ENCODE data around the gene CD200R1L.

CD200R1L gene

DNA sequence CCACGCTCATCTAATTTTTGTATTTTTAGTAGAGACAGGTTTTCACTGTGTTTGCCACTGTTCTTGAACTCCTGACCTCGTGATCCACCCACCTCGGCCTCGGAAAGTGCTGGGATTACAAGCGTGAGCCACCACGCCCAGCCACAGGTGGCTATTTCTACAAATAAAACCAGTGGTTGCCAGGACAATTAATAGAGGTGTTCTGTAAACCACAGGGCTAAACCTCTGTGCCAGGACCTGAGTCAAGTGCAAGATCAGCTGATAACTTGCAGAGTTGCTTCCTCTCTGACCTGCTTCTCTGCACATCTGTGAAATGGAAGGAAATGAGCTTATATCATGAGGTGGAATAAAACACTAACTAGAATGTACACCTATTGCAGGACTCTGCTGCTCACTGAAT lies 72.8 kb downstream of the CD200R1L start:
- Histone ChIP-seq H3K4me1 (ENCODE audit: control insufficient read depth, low read depth, low read length) (peaks cover 8% of the 10 kb centered on the region), H3K9me3 (ENCODE audit: control insufficient read depth, low read depth, low read length) (no peaks in the 10 kb centered on the region), H3K27ac (ENCODE audit: low read length) (no peak overlapping the region), H3K36me3 (ENCODE audit: control insufficient read depth, low read depth, low read length) (no peaks in the 10 kb centered on the region), H3K9ac (ENCODE audit: low read length) (no peak overlapping the region), H3K27me3 (ENCODE audit: control insufficient read depth, insufficient read depth, low read length) (no peaks in the 10 kb centered on the region), H3K4me3 (ENCODE audit: low read length) (no peak overlapping the region)

- H3K27me3 ChIP-seq (ENCODE audit: control insufficient read depth, insufficient read depth, low read length), result no peaks in the 10 kb centered on the region
- H3K9ac ChIP-seq (ENCODE audit: low read length), result no peak overlapping the region
- peaks cover 8% of the 10 kb centered on the region for H3K4me1 ChIP-seq (ENCODE audit: control insufficient read depth, low read depth, low read length)
- H3K36me3 ChIP-seq (ENCODE audit: control insufficient read depth, low read depth, low read length), result no peaks in the 10 kb centered on the region
- H3K27ac ChIP-seq (ENCODE audit: low read length), result no peak overlapping the region
- no peak overlapping the region for H3K4me3 ChIP-seq (ENCODE audit: low read length)
- H3K9me3 ChIP-seq (ENCODE audit: control insufficient read depth, low read depth, low read length), result no peaks in the 10 kb centered on the region
These were observed 75.7 kb downstream of the CD200R1L start for GRCh38 chr3:112770951-112771350.

DNA sequence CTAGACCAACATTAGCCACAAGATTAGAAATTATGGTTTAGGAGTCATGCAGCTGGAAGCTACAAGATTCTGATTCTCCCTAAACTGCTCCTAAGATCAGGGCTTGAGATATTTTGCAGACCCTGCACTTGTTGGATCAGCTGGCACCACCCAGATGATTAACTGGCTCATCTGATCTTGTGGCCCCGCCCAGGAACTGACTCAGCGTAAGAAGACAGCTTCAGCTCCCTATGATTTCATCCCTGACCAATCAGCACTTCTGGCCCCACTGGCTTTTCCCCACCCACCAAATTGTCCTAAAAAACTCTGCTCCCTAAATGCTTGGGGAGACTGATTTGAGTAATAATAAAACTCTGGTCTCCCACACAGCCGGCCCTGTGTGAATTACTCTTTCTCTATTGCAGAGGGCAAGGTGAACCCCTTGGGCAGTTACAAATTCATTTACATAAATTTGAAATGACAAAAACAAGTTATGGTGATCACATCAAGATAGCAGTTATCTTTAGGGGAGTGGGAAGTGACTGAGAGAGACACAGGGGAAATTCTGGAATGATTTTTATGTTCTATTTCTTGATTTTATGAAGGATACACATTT lies 76.5 kb downstream of the CD200R1L start:
- no peaks in the 10 kb centered on the region for H3K9me3 ChIP-seq (ENCODE audit: control insufficient read depth, low read depth, low read length)
- H3K27ac ChIP-seq (ENCODE audit: low read length), result no peak overlapping the region
- H3K27me3 ChIP-seq (ENCODE audit: control insufficient read depth, insufficient read depth, low read length), result no peaks in the 10 kb centered on the region
- no peak overlapping the region for H3K4me3 ChIP-seq (ENCODE audit: low read length)
- no peaks in the 10 kb centered on the region for H3K36me3 ChIP-seq (ENCODE audit: control insufficient read depth, low read depth, low read length)
- no peak overlapping the region for H3K9ac ChIP-seq (ENCODE audit: low read length)
- H3K4me1 ChIP-seq (ENCODE audit: control insufficient read depth, low read depth, low read length), result peaks cover 8% of the 10 kb centered on the region

- Histone ChIP-seq H3K9ac (ENCODE audit: low read length) (no peak overlapping the region), H3K9me3 (ENCODE audit: control insufficient read depth, low read depth, low read length) (no peaks in the 10 kb centered on the region), H3K27ac (ENCODE audit: low read length) (no peak overlapping the region), H3K36me3 (ENCODE audit: control insufficient read depth, low read depth, low read length) (no peaks in the 10 kb centered on the region), H3K4me3 (ENCODE audit: low read length) (no peak overlapping the region), H3K4me1 (ENCODE audit: control insufficient read depth, low read depth, low read length) (peaks cover 8% of the 10 kb centered on the region), H3K27me3 (ENCODE audit: control insufficient read depth, insufficient read depth, low read length) (no peaks in the 10 kb centered on the region)
These were observed 77.2 kb downstream of the CD200R1L start for GRCh38 chr3:112769286-112769978.

GRCh38 chr3:112767777-112768176 lies 78.9 kb downstream of the CD200R1L start:
- Histone ChIP-seq H3K36me3 (ENCODE audit: control insufficient read depth, low read depth, low read length) (no peaks in the 10 kb centered on the region), H3K4me3 (ENCODE audit: low read length) (no peak overlapping the region), H3K4me1 (ENCODE audit: control insufficient read depth, low read depth, low read length) (peaks cover 8% of the 10 kb centered on the region), H3K9ac (ENCODE audit: low read length) (no peak overlapping the region), H3K27ac (ENCODE audit: low read length) (no peak overlapping the region), H3K9me3 (ENCODE audit: control insufficient read depth, low read depth, low read length) (no peaks in the 10 kb centered on the region), H3K27me3 (ENCODE audit: control insufficient read depth, insufficient read depth, low read length) (no peaks in the 10 kb centered on the region)

GRCh38 chr3:112767177-112767576 lies 79.5 kb downstream of the CD200R1L start:
- Histone ChIP-seq H3K9me3 (ENCODE audit: control insufficient read depth, low read depth, low read length) (no peaks in the 10 kb centered on the region), H3K27me3 (ENCODE audit: control insufficient read depth, insufficient read depth, low read length) (no peaks in the 10 kb centered on the region)

More at GRCh38 chr3:112767177-112767576, 79.5 kb downstream of the CD200R1L start:
- no peaks in the 10 kb centered on the region for H3K36me3 ChIP-seq (ENCODE audit: control insufficient read depth, low read depth, low read length)
- no peak overlapping the region for H3K9ac ChIP-seq (ENCODE audit: low read length)
- H3K4me1 ChIP-seq (ENCODE audit: control insufficient read depth, low read depth, low read length), result peaks cover 8% of the 10 kb centered on the region
- no peak overlapping the region for H3K4me3 ChIP-seq (ENCODE audit: low read length)
- H3K27ac ChIP-seq (ENCODE audit: low read length), result no peak overlapping the region
